ENCODE results near the gene YOD1.

- TF ChIP-seq, protein P1, sequence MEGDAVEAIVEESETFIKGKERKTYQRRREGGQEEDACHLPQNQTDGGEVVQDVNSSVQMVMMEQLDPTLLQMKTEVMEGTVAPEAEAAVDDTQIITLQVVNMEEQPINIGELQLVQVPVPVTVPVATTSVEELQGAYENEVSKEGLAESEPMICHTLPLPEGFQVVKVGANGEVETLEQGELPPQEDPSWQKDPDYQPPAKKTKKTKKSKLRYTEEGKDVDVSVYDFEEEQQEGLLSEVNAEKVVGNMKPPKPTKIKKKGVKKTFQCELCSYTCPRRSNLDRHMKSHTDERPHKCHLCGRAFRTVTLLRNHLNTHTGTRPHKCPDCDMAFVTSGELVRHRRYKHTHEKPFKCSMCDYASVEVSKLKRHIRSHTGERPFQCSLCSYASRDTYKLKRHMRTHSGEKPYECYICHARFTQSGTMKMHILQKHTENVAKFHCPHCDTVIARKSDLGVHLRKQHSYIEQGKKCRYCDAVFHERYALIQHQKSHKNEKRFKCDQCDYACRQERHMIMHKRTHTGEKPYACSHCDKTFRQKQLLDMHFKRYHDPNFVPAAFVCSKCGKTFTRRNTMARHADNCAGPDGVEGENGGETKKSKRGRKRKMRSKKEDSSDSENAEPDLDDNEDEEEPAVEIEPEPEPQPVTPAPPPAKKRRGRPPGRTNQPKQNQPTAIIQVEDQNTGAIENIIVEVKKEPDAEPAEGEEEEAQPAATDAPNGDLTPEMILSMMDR (IDR thresholded peaks at IDR 0.05), result peak; percentile 63 to 84 (median 76)
- TF ChIP-seq POLR2A (IDR thresholded peaks at IDR 0.05), result no peak
Observed at GRCh38 chr1:207049974-207050391, 1.0 kb downstream of the YOD1 start.

Data from thyroid gland (tissue), 4 donors.